HG03095 (cell line): ENCODE data around the gene NMT1.
"Not testable (repeated sequence)": the region's sequence is repeated elsewhere in the genome, so short reads cannot be mapped to it uniquely, and the experiment has no call there.

Source experiments
- ATAC-seq: cut with Tn5 transposase; IDR thresholded peaks from one replicate; pipeline ENCODE4 v1.9.1; 2021; ENCODE audit warnings: moderate library complexity; ENCODE audit not compliant: unreplicated experiment

The NMT1 gene

DNA sequence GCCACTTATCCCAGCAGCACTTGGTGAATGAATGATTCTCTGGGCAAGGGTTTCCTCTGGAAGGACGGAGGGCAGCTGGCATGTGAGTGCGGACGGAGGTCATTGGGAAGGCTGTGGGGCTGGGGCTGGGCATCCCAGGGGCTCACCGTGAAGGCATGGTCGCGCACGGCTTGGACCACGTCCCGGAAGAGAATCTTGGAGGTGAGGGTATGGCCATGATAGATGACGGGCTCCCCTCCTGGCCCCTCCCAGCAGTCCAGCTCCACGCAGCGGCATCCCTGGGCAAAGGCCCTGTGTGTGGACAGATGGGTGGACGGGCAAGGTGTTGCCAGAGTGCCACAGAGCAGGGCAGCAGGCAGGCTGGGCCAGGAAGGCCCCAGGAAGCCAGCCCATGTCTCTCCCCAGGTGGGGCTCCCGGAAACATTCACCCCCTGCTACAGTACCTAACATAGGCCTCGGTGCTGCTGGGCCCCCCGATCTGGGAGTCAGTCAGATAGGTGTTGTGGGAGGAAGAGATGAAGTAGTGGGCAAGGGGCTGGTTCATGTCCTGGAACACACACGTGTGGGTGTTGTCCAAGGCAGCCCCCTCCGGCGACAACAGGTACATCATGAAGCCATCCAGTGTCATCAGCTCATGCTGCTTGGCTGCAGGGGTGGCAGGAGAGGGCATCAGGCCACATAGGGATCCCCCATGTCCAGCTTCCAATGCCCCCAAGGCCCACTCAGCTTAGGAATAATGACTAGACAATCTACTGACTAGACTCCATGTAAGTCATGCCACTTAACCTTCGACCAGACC is 56.9 kb downstream of the NMT1 start:
- ATAC-seq: no peak

DNA sequence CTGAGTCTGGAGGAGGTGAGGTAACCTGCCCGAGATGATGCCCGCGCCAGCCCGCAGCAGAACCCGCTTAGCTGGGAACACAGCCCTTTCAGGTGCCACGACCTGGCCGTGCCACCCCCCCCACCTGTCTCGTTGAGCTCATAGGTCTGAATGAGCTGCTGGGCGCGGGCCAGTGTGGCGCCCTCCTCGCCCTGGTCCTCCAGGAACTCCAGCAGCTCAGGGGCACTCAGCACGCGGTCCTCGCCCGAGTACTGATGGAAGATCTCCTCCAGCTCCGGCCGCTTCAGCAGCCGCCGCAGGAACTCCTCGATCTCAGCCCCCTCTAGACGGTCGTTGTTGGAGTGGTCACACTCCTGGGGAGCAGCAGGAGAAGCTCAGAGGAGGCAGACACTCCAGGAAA is 57.6 kb downstream of the NMT1 start:
- ATAC-seq: no peak

DNA sequence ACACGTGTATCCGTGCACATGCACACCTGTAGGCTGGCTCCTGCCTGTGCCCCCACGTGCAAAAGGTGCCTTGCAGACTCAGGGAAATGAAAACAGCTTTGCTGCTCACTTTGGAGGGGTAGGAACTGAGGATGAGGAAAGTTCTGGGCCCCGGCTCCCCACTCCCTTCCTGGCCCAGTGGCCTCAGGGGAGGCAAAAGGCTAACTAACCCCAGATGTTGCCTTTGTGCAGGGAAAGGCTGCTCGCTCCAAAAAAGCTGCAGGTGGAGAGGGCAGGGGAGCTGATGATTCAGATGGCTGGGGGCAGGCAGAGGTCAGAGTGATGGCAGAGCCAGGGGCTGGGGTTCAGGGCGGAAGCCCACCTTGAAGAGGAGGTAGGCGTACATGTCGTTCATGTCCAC is 58.8 kb downstream of the NMT1 start:
- ATAC-seq: no peak

DNA sequence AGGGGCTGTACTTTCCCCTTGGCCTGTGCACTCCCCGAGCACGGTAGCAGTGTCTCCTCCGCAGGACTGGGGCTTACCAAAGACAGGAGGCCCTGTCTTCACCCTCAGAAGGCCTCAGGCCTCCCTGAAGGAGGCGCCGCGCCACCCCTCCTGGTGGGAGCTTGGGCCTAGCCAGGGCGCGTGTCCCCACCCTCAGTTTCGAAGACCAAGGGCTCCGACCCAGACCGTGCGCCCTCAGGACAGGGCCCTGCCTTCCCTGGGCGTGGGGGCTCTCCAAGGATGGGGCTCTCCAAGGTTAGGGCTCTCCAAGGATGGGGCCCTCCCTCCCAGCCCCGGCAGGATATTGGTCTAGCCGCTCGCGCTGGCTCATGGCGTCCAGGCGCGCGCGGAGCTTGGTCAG is 59.4 kb downstream of the NMT1 start:
- no peak for ATAC-seq

DNA sequence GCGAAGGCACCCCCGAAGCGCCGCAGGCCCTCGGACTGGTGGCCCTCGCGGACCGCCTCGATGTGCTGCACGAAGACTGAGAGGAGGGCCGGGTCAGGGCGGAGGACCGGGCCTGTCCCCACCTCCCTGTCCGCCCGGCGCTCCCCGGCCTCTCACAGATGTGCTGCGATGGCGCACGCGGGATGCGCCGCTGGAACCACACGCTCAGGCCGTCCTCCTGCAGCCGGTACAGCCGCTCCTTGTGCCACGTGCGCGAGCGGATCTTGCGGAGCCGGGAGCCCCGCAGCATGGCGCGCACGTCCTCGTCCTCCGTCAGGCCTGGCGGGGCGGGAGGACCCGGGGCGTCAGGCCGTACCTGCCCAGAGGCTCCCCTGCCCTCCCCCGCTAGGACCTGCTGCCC is 59.9 kb downstream of the NMT1 start:
- no peak for ATAC-seq

DNA sequence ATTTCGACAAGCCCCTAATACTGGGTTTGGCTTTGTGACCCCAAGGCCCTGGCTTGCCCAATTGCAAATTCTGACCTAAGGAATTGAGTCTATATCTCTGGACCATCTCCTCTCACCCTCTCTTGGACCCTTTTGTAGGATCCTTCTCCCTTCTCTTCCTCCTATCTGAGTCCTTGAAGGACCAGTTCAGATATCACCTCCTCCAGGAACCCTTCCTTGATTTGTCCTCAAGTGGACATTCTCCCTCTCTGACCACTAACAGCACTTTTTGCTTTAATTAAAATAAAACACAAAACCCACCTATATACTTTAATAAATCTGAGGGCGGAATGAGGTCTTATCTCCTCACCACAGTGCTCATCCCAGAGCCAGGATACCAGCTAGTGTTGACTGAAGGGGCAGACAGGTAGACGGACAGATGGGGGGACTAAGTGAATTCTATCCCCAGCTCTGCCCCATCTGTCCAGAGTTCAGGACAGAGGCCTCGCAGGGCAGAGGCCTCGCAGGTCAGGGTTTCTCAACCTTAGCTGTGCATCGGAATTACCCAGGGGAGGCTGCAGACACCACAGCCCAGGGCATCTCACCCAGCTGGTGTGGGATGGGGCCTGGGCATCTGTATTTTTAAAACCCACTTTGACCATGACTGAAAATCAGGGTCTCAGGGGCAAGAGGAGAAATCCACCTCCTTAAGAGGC is 62.1 kb downstream of the NMT1 start:
- no peak for ATAC-seq

DNA sequence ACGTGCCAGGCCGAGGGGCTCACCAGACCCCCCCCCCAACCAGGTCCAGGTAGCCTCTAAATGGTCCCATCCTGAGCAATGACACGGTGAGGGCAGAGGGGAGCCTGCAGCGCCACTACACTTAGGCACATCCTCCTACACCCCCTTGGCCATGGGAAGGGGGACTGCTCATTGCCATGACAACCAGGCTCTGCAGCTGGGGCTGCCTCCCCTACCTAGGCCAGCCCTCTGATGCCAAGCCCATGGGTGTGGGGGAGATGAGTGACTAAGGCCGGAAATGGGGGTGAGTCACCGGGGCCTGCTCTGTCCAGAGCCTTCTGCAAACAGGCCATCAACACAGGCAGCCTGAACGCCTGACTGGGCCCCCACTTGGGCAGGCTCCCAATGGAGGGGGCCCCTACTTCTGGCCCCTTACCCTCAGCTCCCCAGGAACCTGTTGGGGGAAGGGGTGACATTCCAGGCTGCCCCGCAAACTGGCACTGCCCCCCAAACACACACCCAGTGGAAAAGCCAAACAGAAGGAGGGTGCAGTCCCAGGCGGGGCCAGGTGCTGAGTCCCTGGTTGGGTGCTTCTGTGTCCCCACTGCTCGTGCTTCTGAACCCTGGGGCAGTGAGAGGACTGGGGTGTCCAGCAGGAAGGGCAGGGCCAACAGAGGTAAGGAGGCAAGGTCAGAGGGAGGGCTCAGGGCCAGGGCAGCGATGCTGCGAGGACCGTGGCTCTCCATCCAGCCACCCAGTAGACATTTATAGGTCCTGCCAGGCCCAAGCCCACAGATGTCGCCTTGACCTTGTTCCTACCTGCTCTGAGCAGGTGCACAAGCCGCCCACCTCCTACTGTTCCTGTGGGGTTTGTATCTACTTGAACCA is 63.0 kb downstream of the NMT1 start:
- no peak for ATAC-seq

DNA sequence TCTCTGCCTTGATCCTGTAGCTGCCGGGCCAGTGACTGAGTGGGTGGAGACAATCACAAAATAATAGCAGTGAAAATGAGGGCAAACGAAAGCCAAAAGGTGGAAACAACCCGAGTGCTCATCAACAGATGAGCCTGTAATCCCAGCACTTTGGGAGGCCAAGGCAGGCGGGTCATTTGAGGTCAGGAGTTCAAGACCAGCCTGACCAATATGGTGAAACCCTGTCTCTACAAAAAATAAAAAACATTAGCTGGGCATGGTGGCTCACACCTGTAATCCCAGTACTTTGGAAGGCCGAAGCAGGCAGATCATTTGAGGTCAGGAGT is 63.6 kb downstream of the NMT1 start:
- ATAC-seq: not testable (repeated sequence)

DNA sequence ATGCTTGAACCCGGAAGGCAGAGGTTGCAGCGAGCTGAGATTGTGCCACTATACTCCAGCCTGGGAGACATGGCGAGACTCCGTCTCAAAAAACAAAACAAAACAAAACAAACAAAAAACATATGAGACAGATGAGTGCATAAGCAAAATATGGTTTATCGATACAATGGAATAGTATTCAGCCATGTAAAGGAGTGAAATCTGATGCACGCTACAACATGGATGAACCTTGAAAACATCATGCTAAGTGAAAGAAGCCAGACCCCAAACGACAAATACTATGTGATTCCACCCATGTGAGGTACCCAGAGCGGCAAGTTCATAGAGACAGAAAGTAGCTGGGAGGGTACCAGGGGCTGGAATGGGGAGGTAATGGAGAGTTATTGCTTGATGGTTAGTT is 64.4 kb downstream of the NMT1 start:
- no peak for ATAC-seq

DNA sequence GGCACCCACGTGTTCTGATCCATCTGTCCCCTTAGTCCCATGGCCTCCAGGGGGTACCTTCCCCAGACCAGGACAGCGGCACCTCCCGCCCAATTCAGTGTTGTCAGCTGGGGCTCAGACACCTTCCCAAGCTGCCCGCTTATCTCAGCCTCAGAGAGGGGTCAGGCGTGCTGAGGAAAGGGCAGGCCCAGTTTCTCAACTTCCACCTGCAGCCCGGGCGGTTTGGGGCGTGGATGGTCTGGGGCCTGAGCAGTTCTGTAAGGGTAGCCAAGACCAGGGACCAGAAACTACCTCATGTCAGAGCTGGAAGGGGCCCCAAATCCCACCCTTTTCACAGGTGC is 66.1 kb downstream of the NMT1 start:
- ATAC-seq: no peak

DNA sequence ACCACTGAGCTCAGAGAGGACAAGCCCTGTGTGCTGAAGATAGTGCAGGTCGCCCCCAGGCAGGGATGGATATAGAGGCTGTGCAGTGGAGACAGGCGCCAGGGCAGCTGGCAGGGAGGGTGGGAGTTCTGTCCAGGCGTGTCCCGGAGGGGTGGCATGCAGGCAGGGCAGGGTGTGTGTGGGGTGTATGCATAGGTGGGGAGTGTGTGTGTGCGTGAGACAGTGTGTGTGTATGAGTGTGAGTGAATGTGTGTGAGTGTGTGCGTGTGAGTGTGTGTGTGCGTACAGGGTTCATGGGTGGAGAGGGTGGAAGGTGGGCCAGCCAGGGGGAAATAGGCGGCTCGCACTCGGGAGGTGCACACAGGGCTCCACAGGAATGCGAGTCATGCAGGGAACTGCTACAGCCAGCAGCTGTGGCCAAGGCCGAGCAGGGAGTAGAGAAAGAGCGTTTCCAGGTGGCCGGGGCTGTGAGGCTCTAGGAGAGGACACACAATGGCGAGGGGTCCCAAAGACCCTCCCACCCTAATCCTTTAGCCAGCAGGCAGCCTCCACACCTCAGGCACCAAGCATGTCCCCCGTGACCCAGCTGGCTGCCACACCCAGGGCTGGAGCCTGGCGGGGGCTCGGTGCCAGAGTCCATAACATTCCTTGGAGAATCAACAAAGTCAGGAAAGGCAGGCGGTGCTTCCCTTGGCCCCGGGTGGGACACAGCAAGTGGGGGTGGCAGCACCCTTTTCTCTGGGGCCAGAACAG is 66.6 kb downstream of the NMT1 start:
- no peak for ATAC-seq

DNA sequence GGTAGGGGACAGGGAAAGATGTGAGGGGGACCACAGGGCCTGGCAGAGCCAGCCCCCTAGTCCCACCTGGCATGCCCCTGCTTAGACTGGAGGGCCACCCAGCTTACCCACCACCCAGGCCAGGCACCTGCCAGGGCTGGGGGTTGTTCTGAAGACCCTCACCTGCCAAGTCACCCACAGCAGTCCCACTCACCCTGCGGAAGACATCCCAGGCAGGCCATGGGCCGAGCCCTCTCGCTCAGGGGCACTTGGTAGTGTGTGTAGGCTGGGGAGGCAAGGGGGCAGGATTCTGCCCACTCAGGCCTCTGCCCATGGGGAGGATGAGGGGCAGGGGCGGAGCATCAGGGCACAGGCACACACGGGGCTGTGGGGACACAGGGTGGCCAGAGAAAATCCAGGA is 67.2 kb downstream of the NMT1 start:
- ATAC-seq: no peak

DNA sequence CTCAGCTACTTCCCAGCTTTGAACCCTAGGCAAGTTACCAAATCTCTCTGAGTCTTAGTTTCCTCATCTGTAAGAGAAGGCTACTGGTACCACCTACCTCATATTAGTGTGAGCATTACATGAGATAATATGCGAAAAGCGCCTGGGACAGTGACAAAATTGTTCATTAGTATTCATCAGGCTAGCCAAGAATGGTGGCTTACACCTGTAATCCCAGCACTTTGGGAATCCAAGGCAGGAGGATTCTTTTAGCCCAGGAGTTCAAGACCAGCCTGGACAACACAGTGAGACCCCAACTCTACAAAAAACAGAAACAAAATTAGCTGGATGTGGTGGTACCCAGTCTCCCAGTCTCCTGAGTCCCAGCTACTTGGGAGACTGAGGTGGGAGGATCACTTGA is 67.9 kb downstream of the NMT1 start:
- no peak for ATAC-seq

DNA sequence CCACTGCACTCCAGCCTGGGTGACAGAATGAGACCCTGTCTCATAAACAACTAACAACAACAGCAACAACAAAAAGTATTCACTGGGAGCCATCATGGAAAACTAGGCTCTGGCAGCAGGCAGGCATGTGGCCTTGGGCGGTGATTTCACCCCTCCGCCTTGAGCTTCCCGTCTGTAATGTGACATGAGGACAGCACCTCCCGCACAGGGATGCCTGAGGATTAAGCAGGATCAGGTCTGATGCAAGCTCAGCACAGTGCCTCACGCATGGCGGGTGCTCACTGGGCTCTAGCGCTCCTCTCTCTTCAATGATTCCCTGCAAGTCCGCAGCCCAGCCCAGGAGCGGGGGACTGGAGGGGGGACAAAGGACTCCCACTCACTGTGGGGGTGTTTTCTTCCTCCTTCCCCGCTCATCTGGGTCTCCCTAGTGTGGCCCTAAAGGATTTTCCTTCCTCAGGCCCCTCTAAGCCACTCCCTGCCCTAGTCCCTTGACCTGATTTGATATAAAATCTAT is 68.4 kb downstream of the NMT1 start:
- ATAC-seq: no peak

DNA sequence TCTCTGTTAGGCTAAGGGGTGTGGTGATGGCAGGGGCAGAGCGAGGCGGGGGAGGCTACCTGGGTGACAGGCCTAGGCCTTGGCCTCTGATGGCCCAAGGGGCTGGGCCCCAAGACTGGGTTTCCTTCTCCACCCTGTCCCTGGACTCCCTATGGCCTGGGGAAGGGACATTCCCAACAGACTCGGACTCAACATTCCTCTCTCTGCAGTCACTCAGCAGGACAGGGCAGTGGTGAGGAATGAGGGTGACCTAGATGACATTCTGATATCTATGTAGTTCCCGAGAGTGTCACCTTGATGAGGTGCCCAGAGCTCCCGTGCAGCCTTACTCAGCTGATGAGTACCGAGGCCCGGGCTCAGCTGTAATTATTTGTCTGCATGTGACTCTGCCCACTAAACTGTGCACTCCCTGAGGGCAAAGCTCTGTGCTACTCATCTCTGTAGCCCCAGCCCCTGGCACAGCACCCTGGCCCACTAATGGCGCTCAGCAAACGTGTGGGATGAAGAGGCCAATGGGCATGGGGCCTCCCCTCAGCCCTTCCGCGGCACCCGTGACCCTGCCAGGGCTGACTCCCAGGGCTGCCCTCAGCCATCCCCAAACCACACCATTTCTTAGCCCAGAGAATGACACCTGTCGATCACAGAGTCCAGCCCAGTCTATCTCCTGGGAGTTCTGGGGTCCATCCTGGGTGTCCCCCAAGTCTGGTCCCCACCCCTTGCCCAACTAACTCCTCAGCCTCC is 69.0 kb downstream of the NMT1 start:
- ATAC-seq: no peak

DNA sequence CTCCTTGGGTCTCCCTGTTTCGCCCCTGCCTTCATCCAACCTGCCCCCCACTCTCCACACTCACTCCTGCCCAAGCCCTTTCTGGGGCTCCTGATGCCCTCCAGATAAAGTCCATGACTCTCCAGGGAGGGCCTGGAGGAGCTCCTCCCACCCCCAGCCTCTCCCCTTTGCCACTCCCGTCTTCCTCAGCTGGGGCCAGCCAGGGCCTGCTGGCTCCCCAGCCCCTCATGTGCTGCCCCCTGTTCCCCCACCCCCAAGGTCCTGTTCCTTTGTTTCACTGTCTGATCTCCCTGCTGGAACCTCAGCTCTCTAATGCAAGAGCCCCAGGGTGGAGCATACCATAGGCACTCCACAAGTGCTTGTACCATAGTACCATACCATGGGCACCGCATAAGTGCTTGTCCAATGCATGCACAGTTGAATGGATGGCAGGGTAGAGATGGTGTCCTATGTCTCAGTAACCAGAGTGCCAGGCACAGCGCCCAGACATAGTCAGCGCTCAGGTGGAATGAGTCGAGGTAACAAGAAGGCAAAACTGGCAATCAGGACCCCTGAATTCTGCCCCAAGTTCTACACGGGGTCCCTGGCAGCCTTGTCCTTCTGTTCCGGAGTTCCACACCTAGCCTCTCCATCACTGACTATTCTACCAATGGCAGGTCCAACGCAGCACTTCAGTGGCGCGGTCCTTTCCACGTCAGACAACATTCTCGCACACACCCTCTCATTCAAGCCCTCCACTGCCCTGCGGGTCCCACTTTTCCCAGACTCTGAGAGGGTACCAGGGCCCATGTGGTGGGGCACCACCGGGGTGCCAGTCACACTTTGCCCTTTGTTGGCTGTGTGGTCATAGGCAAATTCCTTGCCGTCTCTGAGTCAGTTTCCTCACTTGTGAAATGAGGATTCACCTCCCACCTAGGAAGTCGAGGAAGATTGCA is 69.8 kb downstream of the NMT1 start:
- no peak for ATAC-seq

DNA sequence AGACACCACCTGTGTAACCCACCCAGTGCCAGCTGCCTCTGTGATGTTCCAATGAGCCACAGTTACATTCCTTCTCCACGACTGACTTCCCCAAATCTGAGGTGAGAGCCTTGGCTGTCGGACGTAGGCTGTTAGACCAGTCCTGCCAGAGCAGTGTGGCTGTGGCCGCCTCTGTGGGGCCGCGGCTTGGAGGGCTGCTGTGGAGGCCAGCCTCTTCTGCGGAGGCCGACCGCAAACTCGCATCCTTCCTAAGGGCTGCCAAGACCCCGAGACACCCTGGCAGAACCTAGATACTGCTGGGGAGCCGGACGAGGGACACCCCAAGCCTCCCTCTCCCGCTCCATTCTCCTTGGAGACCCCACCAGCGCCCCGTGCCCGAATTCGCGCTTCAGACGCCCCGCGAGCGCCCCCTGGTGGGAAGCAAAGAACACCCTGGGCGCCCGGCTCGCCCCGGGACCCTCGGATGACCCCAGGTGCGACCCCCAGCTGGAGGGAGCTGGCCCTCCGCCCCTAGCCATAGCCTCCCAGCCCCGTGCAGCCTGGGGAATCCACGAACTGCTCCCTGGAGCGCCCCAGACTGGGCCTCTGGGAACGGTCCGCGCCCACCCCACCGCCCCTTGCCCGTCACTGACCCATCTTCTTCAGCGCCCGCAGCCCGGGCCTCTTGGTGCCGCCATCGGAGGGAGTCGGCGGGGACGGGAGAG is 70.7 kb downstream of the NMT1 start:
- ATAC-seq: no peak

DNA sequence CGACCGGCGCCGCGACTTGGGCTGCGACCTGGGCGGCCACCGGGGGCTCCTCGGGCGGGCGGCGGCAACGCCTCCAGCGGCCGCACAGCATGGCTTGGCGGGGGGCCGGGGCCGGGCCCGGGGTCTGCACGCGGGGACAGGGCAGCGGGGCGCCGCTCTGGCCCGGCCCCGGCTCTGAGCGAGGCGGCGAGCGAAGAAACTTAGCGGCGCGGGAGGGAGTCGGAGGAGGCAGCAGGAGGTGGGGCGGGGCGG is 71.1 kb downstream of the NMT1 start, which contains the start of gene PLCD3:
Gene PLCD3, minus strand, starts transcription at position 196 of the 252 bp plus-strand sequence. Its CDS starts 105 bp downstream, at position 91.
- ATAC-seq: no peak
